RWPE2 (cell line): Measurements from ENCODE around the gene AUH.

Source experiments
- ATAC-seq: fragments of 200-7000 bp; cut with Tn5 transposase; 3 replicates; pipeline ENCODE4 v1.9.1; 2021; ENCODE audit warnings: low read depth
- DNase-seq: peaks from one replicate; pipeline ENCODE4 v3.0.0-alpha.2; 2020; ENCODE audit warnings: low spot score
- H3K27ac ChIP-seq: fragments of 450-650 bp; 2 replicates; pipeline ENCODE4 v1.5.1; 2017; ENCODE audit warnings: mild to moderate bottlenecking; ENCODE audit not compliant: poor library complexity, severe bottlenecking
- H3K27me3 ChIP-seq: fragments of 250-450 bp; sonication (Bioruptor Pico); 2 replicates; pipeline ENCODE4 v1.5.1; 2021; ENCODE audit warnings: mild to moderate bottlenecking, moderate library complexity; ENCODE audit not compliant: insufficient read depth, poor library complexity, severe bottlenecking
- H3K36me3 ChIP-seq: fragments of 250-450 bp; sonication (Bioruptor Pico); 2 replicates; pipeline ENCODE4 v1.5.1; 2020; ENCODE audit warnings: low read depth, mild to moderate bottlenecking, moderate library complexity
- H3K4me1 ChIP-seq: fragments of 250-450 bp; sonication (Bioruptor Pico); 2 replicates; pipeline ENCODE4 v1.5.1; 2021; ENCODE audit warnings: mild to moderate bottlenecking, moderate library complexity; ENCODE audit not compliant: insufficient read depth, poor library complexity, severe bottlenecking
- H3K4me3 ChIP-seq: fragments of 250-450 bp; sonication (Bioruptor Pico); 2 replicates; pipeline ENCODE4 v1.5.1; 2021; ENCODE audit warnings: mild to moderate bottlenecking, moderate library complexity; ENCODE audit not compliant: severe bottlenecking
- H3K9me3 ChIP-seq: fragments of 250-450 bp; sonication (Bioruptor Pico); 2 replicates; pipeline ENCODE4 v1.5.1; 2021; ENCODE audit warnings: mild to moderate bottlenecking, moderate library complexity; ENCODE audit not compliant: severe bottlenecking
- CTCF ChIP-seq: fragments of 450-650 bp; IDR thresholded peaks from one replicate; pipeline ENCODE4 v1.5.1; 2017; ENCODE audit warnings: mild to moderate bottlenecking, moderate library complexity; ENCODE audit not compliant: poor library complexity, severe bottlenecking

AUH gene

GRCh38 chr9:91211414-91211813 lies 150.3 kb downstream of the AUH start:
- DNase-seq (no peak), ATAC-seq (no peak)
- Histone ChIP-seq H3K27ac (no peak overlapping the region), H3K4me3 (no peak overlapping the region), H3K27me3 (no peaks in the 10 kb centered on the region), H3K4me1 (peaks cover 13% of the 10 kb centered on the region), H3K9me3 (no peaks in the 10 kb centered on the region), H3K36me3 (no peaks in the 10 kb centered on the region)
- TF ChIP-seq CTCF = no peak

- Histone ChIP-seq H3K9me3 (no peaks in the 10 kb centered on the region), H3K4me3 (no peak overlapping the region), H3K27ac (no peak overlapping the region), H3K36me3 (no peaks in the 10 kb centered on the region), H3K27me3 (no peaks in the 10 kb centered on the region), H3K4me1 (peaks cover 13% of the 10 kb centered on the region)
- DNase-seq = no peak
- no peak for TF ChIP-seq CTCF
- no peak for ATAC-seq
Measured at GRCh38 chr9:91210318-91210717, 151.4 kb downstream of the AUH start.

- Histone ChIP-seq H3K27me3 (no peaks in the 10 kb centered on the region), H3K4me3 (no peak overlapping the region), H3K9me3 (no peaks in the 10 kb centered on the region), H3K36me3 (no peaks in the 10 kb centered on the region), H3K4me1 (peaks cover 2% of the 10 kb centered on the region), H3K27ac (no peak overlapping the region)
- DNase-seq (no peak), ATAC-seq (no peak)
- TF ChIP-seq CTCF = no peak
Measured at GRCh38 chr9:91208837-91209236, 152.9 kb downstream of the AUH start.

GRCh38 chr9:91208419-91208745 lies 153.3 kb downstream of the AUH start:
- no peaks in the 10 kb centered on the region for H3K9me3 ChIP-seq
- H3K27ac ChIP-seq = no peak overlapping the region
- DNase-seq (no peak), ATAC-seq (no peak)
- no peaks in the 10 kb centered on the region for H3K27me3 ChIP-seq
- no peaks in the 10 kb centered on the region for H3K36me3 ChIP-seq
- TF ChIP-seq CTCF = no peak
- no peak overlapping the region for H3K4me3 ChIP-seq
- no peaks in the 10 kb centered on the region for H3K4me1 ChIP-seq

GRCh38 chr9:91207729-91208418 lies 153.8 kb downstream of the AUH start:
- Histone ChIP-seq H3K4me3 (no peak overlapping the region), H3K27me3 (no peaks in the 10 kb centered on the region), H3K27ac (no peak overlapping the region), H3K4me1 (no peaks in the 10 kb centered on the region), H3K36me3 (no peaks in the 10 kb centered on the region), H3K9me3 (no peaks in the 10 kb centered on the region)
- no peak for TF ChIP-seq CTCF
- DNase-seq (no peak), ATAC-seq (peak; percentile 31; the same call in 1 of the 3 replicates)
